ENCODE data around the gene LMX1A. TPM values are rescaled to one million over a fixed set of nuclear protein-coding genes. Genes with fewer than 3 reads are reported as not detected.

LMX1A gene
- total RNA-seq, 2 donors from 2014 or later, result 0.28 TPM; not detected in 1

GRCh38 chr1:165234149-165234548, 122.4 kb downstream of the LMX1A start:
- H3K9me3 ChIP-seq, result no peaks in the 10 kb centered on the region
- no peaks in the 10 kb centered on the region for H3K27me3 ChIP-seq (replicated peaks; ENCODE audit: insufficient read depth)
- TF ChIP-seq POLR2A (IDR thresholded peaks at IDR 0.05) (no peak), CTCF (IDR thresholded peaks at IDR 0.05) (no peak), POLR2AphosphoS5 (IDR thresholded peaks at IDR 0.05) (no peak)
- H3K27ac ChIP-seq, result no peak overlapping the region
- H3K4me1 ChIP-seq (replicated peaks), result no peaks in the 10 kb centered on the region
- intact Hi-C loops (cut with DNase I), result no loop called here
- 80% methylated on average over 4 of the region's 4 CpGs for WGBS
- no peak overlapping the region for H3K4me3 ChIP-seq
- no peak for DNase-seq (ENCODE audit: low spot score)
- no peaks in the 10 kb centered on the region for H3K36me3 ChIP-seq

DNA sequence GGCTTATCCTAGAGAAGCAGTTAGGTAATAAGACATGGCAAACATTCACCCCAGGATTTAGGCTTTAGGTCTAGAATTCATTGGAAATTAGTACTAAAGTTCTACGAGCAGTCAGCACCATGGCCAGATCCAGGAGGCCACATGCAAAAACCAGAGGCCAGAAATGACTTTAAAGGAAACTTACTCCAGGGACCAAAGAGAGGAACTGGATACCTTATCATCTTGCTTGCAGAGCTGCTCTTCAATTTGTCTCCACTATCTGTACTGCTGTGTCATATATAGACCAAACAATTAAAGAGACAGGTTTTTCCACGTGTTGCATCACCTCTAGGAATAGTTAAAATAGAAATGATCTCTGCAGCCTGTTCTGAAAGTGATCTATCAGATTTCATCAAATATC, 127.8 kb downstream of the LMX1A start:
- no peak for DNase-seq (ENCODE audit: low spot score)

GRCh38 chr1:165228111-165228655, 128.3 kb downstream of the LMX1A start:
- Histone ChIP-seq H3K36me3 (no peaks in the 10 kb centered on the region), H3K27ac (no peak overlapping the region), H3K4me1 (replicated peaks) (no peaks in the 10 kb centered on the region), H3K9me3 (no peaks in the 10 kb centered on the region), H3K4me3 (no peak overlapping the region), H3K27me3 (replicated peaks; ENCODE audit: insufficient read depth) (no peaks in the 10 kb centered on the region)
- WGBS, result 47% methylated on average over 2 of the region's 2 CpGs
- no peak for TF ChIP-seq CTCF (IDR thresholded peaks at IDR 0.05)
- no peak for TF ChIP-seq POLR2AphosphoS5 (IDR thresholded peaks at IDR 0.05)
- no peak for TF ChIP-seq POLR2A (IDR thresholded peaks at IDR 0.05)
- intact Hi-C loops (cut with DNase I), result no loop called here
- DNase-seq (ENCODE audit: low spot score), result no peak

More for the DNA sequence above, 127.8 kb downstream of the LMX1A start:
- Histone ChIP-seq H3K27me3 (replicated peaks; ENCODE audit: insufficient read depth) (no peaks in the 10 kb centered on the region), H3K4me3 (no peak overlapping the region), H3K36me3 (no peaks in the 10 kb centered on the region), H3K4me1 (replicated peaks) (no peaks in the 10 kb centered on the region), H3K27ac (no peak overlapping the region), H3K9me3 (no peaks in the 10 kb centered on the region)
- 3% methylated on average over 2 of the region's 2 CpGs for WGBS
- TF ChIP-seq CTCF (IDR thresholded peaks at IDR 0.05) (no peak), POLR2AphosphoS5 (IDR thresholded peaks at IDR 0.05) (no peak), POLR2A (IDR thresholded peaks at IDR 0.05) (no peak)
- intact Hi-C loops (cut with DNase I), result no loop called here

- Histone ChIP-seq H3K27ac (no peak overlapping the region), H3K4me3 (no peak overlapping the region), H3K9me3 (no peaks in the 10 kb centered on the region), H3K36me3 (no peaks in the 10 kb centered on the region), H3K27me3 (replicated peaks; ENCODE audit: insufficient read depth) (no peaks in the 10 kb centered on the region), H3K4me1 (replicated peaks) (no peaks in the 10 kb centered on the region)
- WGBS, result 84% methylated on average over 2 of the region's 2 CpGs
- intact Hi-C loops (cut with DNase I), result no loop called here
- no peak for DNase-seq (ENCODE audit: low spot score)
- TF ChIP-seq POLR2AphosphoS5 (IDR thresholded peaks at IDR 0.05) (no peak), POLR2A (IDR thresholded peaks at IDR 0.05) (no peak), CTCF (IDR thresholded peaks at IDR 0.05) (no peak)
These were observed 130.2 kb downstream of the LMX1A start for GRCh38 chr1:165226326-165226725.

DNA sequence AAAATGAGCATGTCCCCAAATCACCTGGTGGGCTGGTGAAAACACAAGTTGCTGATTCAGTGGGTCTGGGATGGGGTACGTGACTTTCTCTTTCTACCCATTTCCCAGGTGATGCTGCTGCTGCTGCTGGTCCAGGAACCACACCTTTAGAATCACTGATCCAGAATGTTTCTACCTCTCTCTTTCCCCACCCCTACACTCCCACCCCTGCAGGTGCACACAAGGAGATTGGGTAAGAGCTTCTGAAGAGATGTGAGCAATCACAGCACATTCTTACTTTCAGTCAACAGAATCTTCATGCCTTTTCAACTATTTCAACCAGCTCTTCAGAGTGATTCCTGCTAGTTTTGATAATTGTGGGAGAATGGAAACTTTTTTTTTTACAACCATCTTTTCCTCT, 130.9 kb downstream of the LMX1A start:
- H3K9me3 ChIP-seq, result no peaks in the 10 kb centered on the region
- H3K4me3 ChIP-seq, result no peak overlapping the region
- DNase-seq (ENCODE audit: low spot score), result no peak
- no peak for TF ChIP-seq CTCF (IDR thresholded peaks at IDR 0.05)
- TF ChIP-seq POLR2AphosphoS5 (IDR thresholded peaks at IDR 0.05), result no peak
- no peak for TF ChIP-seq POLR2A (IDR thresholded peaks at IDR 0.05)
- no peaks in the 10 kb centered on the region for H3K4me1 ChIP-seq (replicated peaks)
- intact Hi-C loops (cut with DNase I), result no loop called here
- no peaks in the 10 kb centered on the region for H3K27me3 ChIP-seq (replicated peaks; ENCODE audit: insufficient read depth)
- H3K36me3 ChIP-seq, result no peaks in the 10 kb centered on the region
- WGBS, result 83% methylated on average over 1 of the region's 1 CpG
- H3K27ac ChIP-seq, result no peak overlapping the region

Data from prostate gland (tissue), 2 donors.